ENCODE results near the gene MAP3K1.

GRCh38 chr5:56816546-56817081, 1.3 kb downstream of the MAP3K1 start:
- TF ChIP-seq CTCF (IDR thresholded peaks at IDR 0.05; ENCODE audit: poor library complexity), result no peak
- no peak for TF ChIP-seq EZH2 (IDR thresholded peaks at IDR 0.05; ENCODE audit: borderline replicate concordance)
